GM19239 (cell line): Measurements from ENCODE around the gene PTPRQ.
"Not testable (repeated sequence)": the region's sequence is repeated elsewhere in the genome, so short reads cannot be mapped to it uniquely, and the experiment has no call there.

Source experiments
- DNase-seq: peaks from one replicate; pipeline ENCODE4 v3.0.0; 2011; ENCODE audit warnings: low spot score; ENCODE audit not compliant: insufficient read length
- FAIRE-seq: peaks from 2 replicates; lab custom pipeline; 2011; peaks lifted over from hg19 to GRCh38; lab: Jason Lieb, UNC

The PTPRQ gene

GRCh38 chr12:80443974-80444666 lies at the start of gene PTPRQ:
Gene PTPRQ, plus strand, starts transcription at chr12:80444235. Its CDS starts 111 bp downstream, at chr12:80444346.
- FAIRE-seq (no peak), DNase-seq (no peak)

GRCh38 chr12:80400571-80400991 lies 43.5 kb upstream of the PTPRQ start:
- FAIRE-seq (no peak), DNase-seq (no peak)

- no peak for FAIRE-seq
- no peak for DNase-seq
These were observed 42.8 kb upstream of the PTPRQ start for GRCh38 chr12:80401191-80401590.

- DNase-seq (no peak), FAIRE-seq (no peak)
These were observed 39.4 kb upstream of the PTPRQ start for GRCh38 chr12:80404629-80405028.

- DNase-seq (no peak), FAIRE-seq (no peak)
These were observed 37.8 kb upstream of the PTPRQ start for GRCh38 chr12:80406253-80406652.

GRCh38 chr12:80411787-80412186 lies 32.2 kb upstream of the PTPRQ start:
- DNase-seq (no peak), FAIRE-seq (peak; percentile 35)

- peak; percentile 2 for DNase-seq
- no peak for FAIRE-seq
These were observed 31.6 kb upstream of the PTPRQ start for GRCh38 chr12:80412343-80412953.

GRCh38 chr12:80413462-80413861 lies 30.6 kb upstream of the PTPRQ start:
- FAIRE-seq (no peak), DNase-seq (no peak)

- DNase-seq (no peak), FAIRE-seq (no peak)
These were observed 28.6 kb upstream of the PTPRQ start for GRCh38 chr12:80415466-80415865.

GRCh38 chr12:80419644-80420043 lies 24.4 kb upstream of the PTPRQ start:
- FAIRE-seq (no peak), DNase-seq (no peak)

- DNase-seq (no peak), FAIRE-seq (no peak)
These were observed 24.0 kb upstream of the PTPRQ start for GRCh38 chr12:80420075-80420474.

- FAIRE-seq (no peak), DNase-seq (no peak)
These were observed 21.5 kb upstream of the PTPRQ start for GRCh38 chr12:80422550-80422949.

GRCh38 chr12:80432061-80432460 lies 12.0 kb upstream of the PTPRQ start:
- FAIRE-seq (no peak), DNase-seq (no peak)

GRCh38 chr12:80441921-80442320 lies 2.1 kb upstream of the PTPRQ start:
- DNase-seq (no peak), FAIRE-seq (no peak)

- DNase-seq (no peak), FAIRE-seq (no peak)
These were observed 1.4 kb upstream of the PTPRQ start for GRCh38 chr12:80442426-80443222.

GRCh38 chr12:80445083-80445793 lies 1.2 kb downstream of the PTPRQ start:
- FAIRE-seq (no peak), DNase-seq (no peak)

- FAIRE-seq = no peak
- DNase-seq = no peak
These were observed 12.5 kb downstream of the PTPRQ start for GRCh38 chr12:80456513-80456912.

GRCh38 chr12:80460972-80461371 lies 16.9 kb downstream of the PTPRQ start:
- DNase-seq (no peak), FAIRE-seq (no peak)

GRCh38 chr12:80461851-80462250 lies 17.8 kb downstream of the PTPRQ start:
- DNase-seq, FAIRE-seq: not testable (repeated sequence)

GRCh38 chr12:80469681-80470080 lies 25.6 kb downstream of the PTPRQ start:
- DNase-seq (no peak), FAIRE-seq (no peak)

GRCh38 chr12:80470403-80470802 lies 26.4 kb downstream of the PTPRQ start:
- DNase-seq = no peak
- no peak for FAIRE-seq
